GM19463 (cell line): Measurements from ENCODE around the gene SLC6A6.

Experiments used
- ATAC-seq: cut with Tn5 transposase; IDR thresholded peaks from one replicate; pipeline ENCODE4 v1.9.1; 2021; ENCODE audit warnings: mild to moderate bottlenecking, moderate library complexity; ENCODE audit not compliant: unreplicated experiment

SLC6A6 gene

GRCh38 chr3:14415501-14415900 lies 13.1 kb downstream of the SLC6A6 start:
- ATAC-seq, result no peak

- ATAC-seq, result no peak
Observed at GRCh38 chr3:14416453-14416852, 14.0 kb downstream of the SLC6A6 start.

GRCh38 chr3:14418296-14419250 lies 16.2 kb downstream of the SLC6A6 start:
- no peak for ATAC-seq

GRCh38 chr3:14422016-14422963 lies 19.9 kb downstream of the SLC6A6 start:
- ATAC-seq, result no peak

- ATAC-seq, result no peak
Observed at GRCh38 chr3:14423197-14423743, 20.9 kb downstream of the SLC6A6 start.

GRCh38 chr3:14423963-14424362 lies 21.6 kb downstream of the SLC6A6 start:
- ATAC-seq, result no peak

- ATAC-seq, result no peak
Observed at GRCh38 chr3:14424711-14425580, 22.5 kb downstream of the SLC6A6 start.

GRCh38 chr3:14425581-14426304 lies 23.3 kb downstream of the SLC6A6 start:
- peak; percentile 55 for ATAC-seq

GRCh38 chr3:14426305-14426620 lies 23.9 kb downstream of the SLC6A6 start:
- ATAC-seq, result no peak

GRCh38 chr3:14428087-14429033 lies 26.0 kb downstream of the SLC6A6 start:
- ATAC-seq, result no peak

GRCh38 chr3:14429237-14429636 lies 26.8 kb downstream of the SLC6A6 start:
- ATAC-seq, result no peak

- no peak for ATAC-seq
Observed at GRCh38 chr3:14429640-14430039, 27.2 kb downstream of the SLC6A6 start.

GRCh38 chr3:14430053-14430452 lies 27.6 kb downstream of the SLC6A6 start:
- ATAC-seq, result no peak

GRCh38 chr3:14430706-14431451 lies 28.5 kb downstream of the SLC6A6 start:
- ATAC-seq, result no peak

GRCh38 chr3:14431452-14431916 lies 29.1 kb downstream of the SLC6A6 start:
- ATAC-seq, result peak; percentile 19

GRCh38 chr3:14431917-14432834 lies 29.8 kb downstream of the SLC6A6 start:
- peak; percentile 77 for ATAC-seq

- no peak for ATAC-seq
Observed at GRCh38 chr3:14433106-14433505, 30.7 kb downstream of the SLC6A6 start.
